Activated B cell treated with CpG ODN at 0.5 μM for 24 hours (primary cell): Measurements from ENCODE around the gene KRT37. TPM values are rescaled to one million over a fixed set of nuclear protein-coding genes. Genes with fewer than 3 reads are reported as not detected.
"Not testable (repeated sequence)": the region's sequence is repeated elsewhere in the genome, so short reads cannot be mapped to it uniquely, and the experiment has no call there.

Experiments
- ATAC-seq: fragments of 200-7000 bp; cut with Tn5 transposase; one replicate; pipeline ENCODE4 v1.10.0; 2021; ENCODE audit warnings: low read depth, mild to moderate bottlenecking, moderate library complexity
- CTCF ChIA-PET: fragments of 350-600 bp; sonication (Branson Sonifier 250); formaldehyde crosslinking; loops from one replicate; lab custom pipeline; 2021; ENCODE audit warnings: antibody characterized with exemption; lab: Charles Lee
- POLR2A ChIA-PET: fragments of 350-600 bp; sonication (Branson Sonifier 250); formaldehyde crosslinking; loops from one replicate; lab custom pipeline; 2021; ENCODE audit warnings: antibody characterized with exemption; lab: Charles Lee
- DNase-seq: peaks from one replicate; pipeline ENCODE4 v3.0.0; 2022
- H3K27ac Mint-ChIP-seq: one replicate; pipeline ENCODE4 v1.8.0; 2020; ENCODE audit warnings: mixed read lengths
- H3K27me3 Mint-ChIP-seq: one replicate; pipeline ENCODE4 v1.8.0; 2021; ENCODE audit warnings: mixed read lengths
- H3K36me3 Mint-ChIP-seq: one replicate; pipeline ENCODE4 v1.8.0; 2021; ENCODE audit warnings: low read depth, mixed read lengths
- H3K4me1 Mint-ChIP-seq: one replicate; pipeline ENCODE4 v1.8.0; 2021; ENCODE audit warnings: mixed read lengths
- H3K4me3 Mint-ChIP-seq: one replicate; pipeline ENCODE4 v1.8.0; 2020; ENCODE audit warnings: mild to moderate bottlenecking, mixed read lengths
- H3K9me3 Mint-ChIP-seq: one replicate; pipeline ENCODE4 v1.8.0; 2020; ENCODE audit warnings: mixed read lengths
- CTCF ChIP-seq: fragments of 200-600 bp; IDR thresholded peaks from one replicate; pipeline ENCODE4 v1.8.0; 2022; ENCODE audit warnings: antibody characterized with exemption, mild to moderate bottlenecking
- intact Hi-C: fragments of 100-400 bp; cut with micrococcal nuclease; formaldehyde crosslinking; loops from one replicate; pipeline ENCODE4 v1.15.1; 2024
- total RNA-seq: library from RNA; stranded (reverse); gene quantifications from 2 replicates; pipeline ENCODE4 v1.2.3, GENCODE V29; 2022

Gene KRT37
- total RNA-seq, 1 donor from 2014 or later, result not detected

GRCh38 chr17:41395611-41396010 is 28.8 kb downstream of the KRT37 start:
- no peaks in the 10 kb centered on the region for H3K9me3 Mint-ChIP-seq
- DNase-seq, result no peak
- TF ChIP-seq CTCF, result no peak
- H3K4me1 Mint-ChIP-seq, result no peaks in the 10 kb centered on the region
- intact Hi-C loops, result no loop called here
- no peaks in the 10 kb centered on the region for H3K36me3 Mint-ChIP-seq
- ATAC-seq, result no peak
- ChIA-PET CTCF (no interaction called here), POLR2A (no interaction called here)
- H3K27ac Mint-ChIP-seq, result no peak overlapping the region
- peaks cover 34% of the 10 kb centered on the region for H3K27me3 Mint-ChIP-seq
- H3K4me3 Mint-ChIP-seq, result no peak overlapping the region

- ATAC-seq, intact Hi-C loops, CTCF ChIA-PET, H3K36me3 Mint-ChIP-seq, H3K9me3 Mint-ChIP-seq, POLR2A ChIA-PET, H3K27ac Mint-ChIP-seq, H3K4me1 Mint-ChIP-seq, H3K4me3 Mint-ChIP-seq, DNase-seq: not testable (repeated sequence)
- peaks cover 38% of the 10 kb centered on the region for H3K27me3 Mint-ChIP-seq
Measured at GRCh38 chr17:41395044-41395443, 29.3 kb downstream of the KRT37 start.

GRCh38 chr17:41394254-41394996 is 30.0 kb downstream of the KRT37 start:
- CTCF ChIA-PET, result no interaction called here
- POLR2A ChIA-PET, result no interaction called here
- H3K27ac Mint-ChIP-seq, result no peak overlapping the region
- H3K4me3 Mint-ChIP-seq, result no peak overlapping the region
- intact Hi-C loops, result no loop called here
- no peak for TF ChIP-seq CTCF
- ATAC-seq (no peak), DNase-seq (no peak)
- H3K36me3 Mint-ChIP-seq, result no peaks in the 10 kb centered on the region
- H3K27me3 Mint-ChIP-seq, result peaks cover 41% of the 10 kb centered on the region
- no peaks in the 10 kb centered on the region for H3K4me1 Mint-ChIP-seq
- no peaks in the 10 kb centered on the region for H3K9me3 Mint-ChIP-seq

GRCh38 chr17:41393826-41394225 is 30.6 kb downstream of the KRT37 start:
- no peak for TF ChIP-seq CTCF
- DNase-seq (no peak), ATAC-seq (no peak)
- POLR2A ChIA-PET, result no interaction called here
- Mint-ChIP-seq H3K9me3 (no peaks in the 10 kb centered on the region), H3K36me3 (no peaks in the 10 kb centered on the region), H3K27me3 (peaks cover 44% of the 10 kb centered on the region), H3K4me3 (no peak overlapping the region), H3K27ac (no peak overlapping the region), H3K4me1 (no peaks in the 10 kb centered on the region)
- CTCF ChIA-PET, result no interaction called here
- intact Hi-C loops, result no loop called here

- ATAC-seq (no peak), DNase-seq (no peak)
- Mint-ChIP-seq H3K27me3 (peaks cover 48% of the 10 kb centered on the region), H3K4me3 (no peak overlapping the region), H3K4me1 (no peaks in the 10 kb centered on the region), H3K9me3 (no peaks in the 10 kb centered on the region), H3K36me3 (no peaks in the 10 kb centered on the region), H3K27ac (no peak overlapping the region)
- intact Hi-C loops, result no loop called here
- TF ChIP-seq CTCF, result no peak
- ChIA-PET CTCF (no interaction called here), POLR2A (no interaction called here)
Measured at GRCh38 chr17:41393294-41393693, 31.1 kb downstream of the KRT37 start.

- ATAC-seq (no peak), DNase-seq (no peak)
- H3K4me3 Mint-ChIP-seq, result no peak overlapping the region
- intact Hi-C loops, result no loop called here
- no peaks in the 10 kb centered on the region for H3K4me1 Mint-ChIP-seq
- no peak for TF ChIP-seq CTCF
- peaks cover 52% of the 10 kb centered on the region for H3K27me3 Mint-ChIP-seq
- ChIA-PET POLR2A (no interaction called here), CTCF (no interaction called here)
- peaks cover 9% of the 10 kb centered on the region for H3K9me3 Mint-ChIP-seq
- no peak overlapping the region for H3K27ac Mint-ChIP-seq
- no peaks in the 10 kb centered on the region for H3K36me3 Mint-ChIP-seq
Measured at GRCh38 chr17:41392278-41392677, 32.1 kb downstream of the KRT37 start.
